HG02981 (cell line): ENCODE measurements around the gene TNS2.
A peak's percentile ranks its signal among the peaks of the same experiment; 100 is the strongest.
"Not testable (repeated sequence)": the region's sequence is repeated elsewhere in the genome, so short reads cannot be mapped to it uniquely, and the experiment has no call there.

ENCODE experiments used
- ATAC-seq: cut with Tn5 transposase; IDR thresholded peaks from one replicate; pipeline ENCODE4 v1.9.1; 2021; ENCODE audit warnings: mild to moderate bottlenecking, moderate library complexity; ENCODE audit not compliant: unreplicated experiment

TNS2 gene

DNA sequence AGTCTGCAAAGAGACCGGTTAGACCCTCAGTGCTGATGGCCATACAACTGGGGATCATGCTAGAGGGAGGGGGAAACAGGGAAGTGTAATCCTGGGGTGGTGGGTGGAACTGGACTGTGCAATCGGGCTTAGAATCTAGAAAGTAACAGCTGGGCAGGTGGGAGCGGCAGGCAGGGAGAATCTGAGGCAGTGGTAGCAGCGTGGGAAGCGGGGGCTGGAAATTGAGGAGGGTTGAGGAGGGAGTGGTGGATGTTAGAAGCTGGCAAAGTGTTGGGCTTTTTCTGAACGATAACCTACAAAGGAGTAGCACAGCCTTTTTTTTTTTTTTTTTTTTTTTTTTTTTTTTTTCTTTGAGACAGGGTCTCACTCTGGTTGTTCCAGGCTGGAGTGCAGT is 44.5 kb downstream of the TNS2 start:
- ATAC-seq = no peak

DNA sequence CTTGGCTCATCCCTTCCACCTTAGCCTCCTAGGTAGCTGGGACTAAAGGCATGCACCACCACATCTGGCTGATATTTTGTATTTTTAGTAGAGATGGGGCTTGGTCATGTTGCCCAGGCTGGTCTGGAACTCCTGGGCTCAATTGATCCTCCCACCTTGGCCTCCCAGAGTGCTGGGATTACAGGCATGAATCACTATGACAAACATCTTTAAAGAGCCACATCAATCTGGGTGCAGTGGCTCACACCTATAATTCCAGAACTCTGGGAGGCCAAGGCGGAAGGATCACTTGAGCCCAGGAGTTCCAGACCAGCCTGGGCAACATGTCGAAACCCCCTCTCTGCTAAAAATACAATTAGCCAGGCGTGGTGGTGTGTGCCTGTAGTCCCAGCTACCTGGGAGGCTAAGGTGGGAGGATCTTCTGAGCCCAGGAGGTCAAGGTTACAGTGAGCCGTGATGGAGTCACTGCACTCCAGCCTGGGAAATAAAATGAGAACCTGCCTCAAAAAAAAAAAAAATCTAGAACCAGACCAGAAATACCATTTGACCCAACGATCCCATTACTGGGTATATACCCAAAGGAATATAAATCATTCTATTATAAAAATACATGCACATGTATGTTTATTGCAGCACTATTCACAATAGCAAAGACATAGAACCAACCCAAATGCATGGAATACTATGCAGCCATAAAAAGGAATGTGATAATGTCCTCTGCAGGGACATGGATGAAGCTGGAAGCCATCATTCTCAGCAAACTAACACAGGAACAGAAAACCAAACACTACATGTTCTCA is 45.1 kb downstream of the TNS2 start:
- ATAC-seq = not testable (repeated sequence)

DNA sequence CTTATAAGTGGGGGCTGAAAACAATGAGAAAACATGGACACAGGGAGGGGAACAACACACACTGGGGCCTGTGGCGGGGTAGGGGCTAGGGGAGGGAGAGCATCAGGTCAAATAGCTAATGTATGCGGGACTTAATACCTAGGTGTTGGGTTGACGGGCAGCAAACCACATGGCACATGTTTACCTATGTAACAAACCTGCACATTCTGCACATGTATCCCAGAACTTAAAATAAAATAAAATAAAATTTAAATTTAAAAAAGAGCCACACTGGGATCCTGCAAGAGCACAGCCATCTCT is 45.7 kb downstream of the TNS2 start:
- ATAC-seq = not testable (repeated sequence)

DNA sequence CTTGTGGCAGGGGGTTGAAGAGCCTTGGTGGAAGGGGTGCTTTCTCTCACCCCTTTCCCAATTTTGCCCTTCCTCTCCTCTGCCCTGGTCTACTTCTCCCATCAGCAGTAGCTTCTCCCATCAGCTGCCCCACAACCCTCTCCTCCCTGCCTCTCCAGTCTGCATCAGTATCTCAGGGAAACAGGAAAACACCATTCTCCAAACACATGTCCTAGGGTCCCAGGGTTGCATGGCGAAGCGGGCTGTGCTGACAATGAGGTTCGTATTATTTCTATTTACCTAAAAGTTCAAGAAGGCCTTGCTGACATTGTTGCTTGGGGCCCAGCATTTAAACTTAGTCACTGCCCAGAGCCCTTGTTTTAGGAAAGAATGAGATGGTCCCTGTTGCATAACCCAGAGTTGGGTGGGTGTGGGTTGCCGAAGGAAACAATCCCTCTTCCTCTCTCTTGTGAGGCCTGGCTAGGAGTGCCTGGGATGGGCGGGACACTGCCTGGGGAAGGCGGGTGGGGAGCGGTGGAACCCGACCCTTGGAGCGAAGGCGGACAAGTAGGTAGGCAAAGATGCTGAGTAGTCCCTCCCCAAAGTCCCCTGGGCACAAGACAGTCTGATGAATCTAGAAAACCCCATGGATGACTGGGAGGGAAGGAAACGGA is 46.4 kb downstream of the TNS2 start:
- no peak for ATAC-seq

DNA sequence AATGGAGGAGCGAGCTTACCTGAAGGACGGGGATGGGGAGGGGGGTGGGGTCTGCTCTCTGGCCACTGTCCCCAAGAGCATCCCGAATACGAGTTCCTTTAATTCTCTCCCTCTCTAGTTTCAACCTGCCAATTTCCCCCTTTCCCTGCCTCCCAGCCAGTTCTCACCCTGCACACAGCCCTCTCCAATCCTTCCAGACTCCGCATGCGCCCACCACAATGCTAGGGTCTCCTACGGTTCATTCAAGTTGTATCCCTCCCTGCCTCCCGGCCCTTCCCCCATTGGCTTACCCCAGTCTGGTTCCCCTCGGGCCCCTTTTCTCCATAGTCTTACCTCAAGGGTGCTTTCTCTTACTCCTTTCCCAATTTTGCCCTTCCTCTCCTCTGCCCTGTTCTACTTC is 46.9 kb downstream of the TNS2 start:
- no peak for ATAC-seq

DNA sequence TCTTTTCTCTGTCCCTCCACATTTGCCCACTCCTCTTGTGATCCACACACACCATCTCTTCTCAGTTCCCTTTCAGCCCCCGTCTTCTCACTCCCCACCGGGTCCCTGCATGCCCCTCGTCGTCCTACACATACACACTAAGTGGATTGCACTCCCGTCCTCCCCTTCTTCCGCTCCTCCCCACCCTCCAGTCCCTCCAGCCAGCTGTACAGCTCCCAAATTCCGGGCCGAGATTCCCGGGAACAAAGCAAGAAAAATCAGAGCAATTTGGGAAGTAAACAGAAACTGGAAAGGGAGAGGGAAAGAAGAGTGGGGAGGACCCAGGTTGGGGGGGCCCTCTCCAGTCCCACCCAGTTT is 47.3 kb downstream of the TNS2 start:
- no peak for ATAC-seq

DNA sequence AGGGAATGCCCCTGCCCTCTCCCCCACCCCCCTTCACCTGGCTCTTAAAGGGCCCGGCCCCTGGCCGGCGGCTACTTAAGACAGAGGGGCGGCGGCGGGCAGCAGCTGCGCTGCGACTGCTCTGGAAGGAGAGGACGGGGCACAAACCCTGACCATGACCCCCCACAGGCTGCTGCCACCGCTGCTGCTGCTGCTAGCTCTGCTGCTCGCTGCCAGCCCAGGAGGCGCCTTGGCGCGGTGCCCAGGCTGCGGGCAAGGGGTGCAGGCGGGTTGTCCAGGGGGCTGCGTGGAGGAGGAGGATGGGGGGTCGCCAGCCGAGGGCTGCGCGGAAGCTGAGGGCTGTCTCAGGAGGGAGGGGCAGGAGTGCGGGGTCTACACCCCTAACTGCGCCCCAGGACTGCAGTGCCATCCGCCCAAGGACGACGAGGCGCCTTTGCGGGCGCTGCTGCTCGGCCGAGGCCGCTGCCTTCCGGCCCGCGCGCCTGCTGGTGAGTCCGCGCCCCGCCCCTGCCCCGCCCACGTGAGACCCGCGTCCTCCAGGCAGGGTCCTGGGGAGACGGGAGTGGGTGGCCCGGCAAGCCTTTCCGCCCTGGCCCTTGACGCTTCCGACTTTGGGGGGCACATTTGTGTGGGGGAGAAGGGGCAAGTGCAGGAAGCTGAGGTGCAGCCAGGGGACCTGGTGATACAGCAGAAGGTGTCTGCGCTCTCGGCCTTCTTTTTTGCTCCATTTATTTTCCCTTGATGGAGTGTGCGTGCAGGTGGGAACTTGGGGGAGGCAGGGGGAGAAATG is 47.9 kb downstream of the TNS2 start, which contains the start of gene IGFBP6:
IGFBP6 (plus strand) TSS at position 104 of the 790 bp plus-strand sequence; CDS start at position 155, 51 bp downstream.
- ATAC-seq = no peak

DNA sequence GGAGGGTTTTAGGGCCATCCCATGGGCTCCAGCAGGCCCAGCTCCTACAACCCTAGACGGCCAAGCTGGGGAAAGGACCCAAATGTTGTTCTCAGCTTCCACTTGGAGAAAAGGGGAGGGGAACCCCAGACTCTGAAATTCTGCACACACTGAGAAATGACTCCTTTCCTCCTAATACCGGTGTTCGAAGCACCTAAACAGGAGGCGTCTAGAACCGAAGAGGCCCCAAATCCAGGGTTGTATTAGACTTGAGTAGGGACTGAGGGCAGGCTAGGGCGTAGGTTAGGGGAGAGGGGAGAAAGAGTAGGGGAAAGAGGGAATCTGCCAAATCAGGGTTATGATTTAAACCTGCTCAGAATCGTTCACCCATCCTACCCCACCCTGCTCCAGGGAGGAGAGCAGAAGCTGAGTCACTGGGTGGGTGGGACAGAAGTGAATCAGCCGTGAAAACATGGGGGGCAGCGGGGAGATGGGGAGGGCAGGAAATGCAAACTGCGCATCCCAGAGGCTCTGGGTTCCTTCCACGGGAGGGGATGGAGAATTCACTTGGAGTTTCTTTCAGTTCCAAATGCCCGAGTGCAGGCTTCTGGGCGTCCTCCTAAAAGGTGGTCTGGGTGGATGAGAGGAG is 48.6 kb downstream of the TNS2 start:
- ATAC-seq = no peak

DNA sequence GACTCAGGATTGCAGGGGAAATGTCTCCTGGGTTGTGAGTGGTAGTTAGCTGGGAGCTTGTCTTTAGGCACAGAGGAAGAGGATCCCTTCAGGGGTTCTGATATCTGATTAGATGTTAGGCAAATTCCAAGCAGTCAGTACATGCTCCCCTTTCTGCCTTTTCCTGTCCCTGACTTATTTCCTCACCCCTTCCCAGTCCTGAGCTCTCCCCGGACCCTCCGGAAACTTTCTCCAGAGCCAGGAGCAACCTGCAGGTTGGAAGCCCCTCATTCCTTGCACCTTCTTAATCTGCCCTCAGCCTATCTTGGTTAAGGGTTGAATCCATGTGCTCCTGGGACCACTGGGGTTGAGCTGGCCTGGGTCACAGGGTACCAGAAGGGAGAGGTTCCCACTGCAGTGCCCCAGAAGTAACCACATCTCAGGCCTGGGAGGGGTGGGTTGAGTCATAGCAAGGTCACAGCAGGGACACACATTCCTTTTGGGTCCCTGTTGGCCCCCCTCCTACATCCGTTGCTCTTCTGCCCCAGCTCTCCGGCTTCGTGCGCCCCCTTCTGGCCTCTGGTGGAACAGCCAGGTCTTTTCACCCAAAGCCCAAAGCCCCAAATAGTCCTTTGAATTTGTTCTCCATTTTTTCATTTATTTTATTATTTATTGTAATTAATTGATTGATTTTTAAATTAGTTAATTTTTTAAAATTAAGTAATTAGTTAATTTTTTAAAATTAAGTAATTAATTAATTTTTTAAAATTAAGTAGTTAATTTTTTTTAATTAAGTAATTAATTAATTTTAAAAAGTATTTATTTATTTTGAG is 49.4 kb downstream of the TNS2 start:
- ATAC-seq = no peak

DNA sequence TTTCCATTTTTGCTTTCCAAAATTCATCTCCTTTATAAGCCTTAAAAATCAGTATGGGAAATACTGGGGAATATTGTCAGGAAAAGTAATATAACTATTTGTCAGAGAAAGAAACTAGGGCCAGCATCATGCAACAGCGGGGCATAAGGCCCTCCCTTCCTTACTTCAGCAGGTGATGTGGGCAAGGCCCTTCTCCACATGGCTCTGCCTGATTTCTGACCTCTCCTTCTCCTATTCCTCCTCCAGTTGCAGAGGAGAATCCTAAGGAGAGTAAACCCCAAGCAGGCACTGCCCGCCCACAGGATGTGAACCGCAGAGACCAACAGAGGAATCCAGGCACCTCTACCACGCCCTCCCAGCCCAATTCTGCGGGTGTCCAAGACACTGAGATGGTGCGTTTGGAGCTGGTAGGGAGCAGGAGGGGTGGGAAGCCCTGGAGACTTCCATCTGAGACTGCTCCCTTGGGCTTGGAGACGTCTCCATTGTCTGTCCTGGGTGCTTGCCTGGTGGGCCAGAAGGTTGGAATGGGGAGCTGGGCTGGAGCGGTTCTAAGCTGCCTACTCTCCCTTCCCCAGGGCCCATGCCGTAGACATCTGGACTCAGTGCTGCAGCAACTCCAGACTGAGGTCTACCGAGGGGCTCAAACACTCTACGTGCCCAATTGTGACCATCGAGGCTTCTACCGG is 50.7 kb downstream of the TNS2 start:
- no peak for ATAC-seq

DNA sequence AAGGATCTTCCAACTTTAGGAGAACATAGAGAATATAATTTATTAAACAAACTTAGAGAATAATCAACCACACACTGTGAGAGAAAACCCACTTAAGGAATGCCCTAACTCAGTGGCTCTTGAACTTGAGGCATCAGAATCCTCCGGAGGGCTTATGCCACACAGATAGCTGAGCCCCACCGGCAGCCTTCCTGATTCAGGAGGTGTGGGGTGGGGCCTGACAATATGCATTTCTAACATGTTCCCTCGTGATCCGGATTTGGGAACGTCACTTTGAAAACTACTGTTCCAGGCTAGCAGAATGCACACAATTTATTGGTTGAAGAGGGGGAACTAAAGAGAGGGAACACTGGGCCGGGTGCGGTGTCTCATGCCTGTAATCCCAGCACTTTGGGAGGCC is 51.4 kb downstream of the TNS2 start:
- ATAC-seq = no peak

DNA sequence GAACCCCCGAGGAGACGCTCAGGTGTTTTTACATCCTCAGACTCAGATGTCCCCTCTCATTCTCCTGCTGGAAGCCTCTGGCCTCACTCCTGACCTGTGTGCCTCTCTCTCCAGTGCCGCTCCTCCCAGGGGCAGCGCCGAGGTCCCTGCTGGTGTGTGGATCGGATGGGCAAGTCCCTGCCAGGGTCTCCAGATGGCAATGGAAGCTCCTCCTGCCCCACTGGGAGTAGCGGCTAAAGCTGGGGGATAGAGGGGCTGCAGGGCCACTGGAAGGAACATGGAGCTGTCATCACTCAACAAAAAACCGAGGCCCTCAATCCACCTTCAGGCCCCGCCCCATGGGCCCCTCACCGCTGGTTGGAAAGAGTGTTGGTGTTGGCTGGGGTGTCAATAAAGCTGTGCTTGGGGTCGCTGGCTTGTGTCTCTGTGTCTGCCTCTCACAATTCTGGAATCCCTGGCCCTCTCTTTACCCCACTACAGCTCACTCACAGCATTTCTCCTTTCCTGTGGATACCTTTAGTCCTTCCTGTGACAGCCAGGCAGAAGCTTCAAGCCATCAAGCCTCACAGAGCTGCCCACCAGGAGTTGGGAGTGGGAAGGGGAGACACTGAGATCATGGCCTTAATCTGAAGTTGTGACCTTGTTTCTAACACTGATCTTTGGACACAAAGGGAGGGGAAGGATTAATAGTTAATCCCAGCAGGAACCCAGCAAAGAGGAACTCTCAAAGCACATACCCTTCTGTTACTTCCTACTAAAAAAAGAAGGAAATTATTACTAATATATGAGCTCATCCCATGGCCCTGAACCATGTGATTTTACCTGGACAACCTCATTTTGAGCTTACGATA is 52.3 kb downstream of the TNS2 start:
- ATAC-seq = no peak

DNA sequence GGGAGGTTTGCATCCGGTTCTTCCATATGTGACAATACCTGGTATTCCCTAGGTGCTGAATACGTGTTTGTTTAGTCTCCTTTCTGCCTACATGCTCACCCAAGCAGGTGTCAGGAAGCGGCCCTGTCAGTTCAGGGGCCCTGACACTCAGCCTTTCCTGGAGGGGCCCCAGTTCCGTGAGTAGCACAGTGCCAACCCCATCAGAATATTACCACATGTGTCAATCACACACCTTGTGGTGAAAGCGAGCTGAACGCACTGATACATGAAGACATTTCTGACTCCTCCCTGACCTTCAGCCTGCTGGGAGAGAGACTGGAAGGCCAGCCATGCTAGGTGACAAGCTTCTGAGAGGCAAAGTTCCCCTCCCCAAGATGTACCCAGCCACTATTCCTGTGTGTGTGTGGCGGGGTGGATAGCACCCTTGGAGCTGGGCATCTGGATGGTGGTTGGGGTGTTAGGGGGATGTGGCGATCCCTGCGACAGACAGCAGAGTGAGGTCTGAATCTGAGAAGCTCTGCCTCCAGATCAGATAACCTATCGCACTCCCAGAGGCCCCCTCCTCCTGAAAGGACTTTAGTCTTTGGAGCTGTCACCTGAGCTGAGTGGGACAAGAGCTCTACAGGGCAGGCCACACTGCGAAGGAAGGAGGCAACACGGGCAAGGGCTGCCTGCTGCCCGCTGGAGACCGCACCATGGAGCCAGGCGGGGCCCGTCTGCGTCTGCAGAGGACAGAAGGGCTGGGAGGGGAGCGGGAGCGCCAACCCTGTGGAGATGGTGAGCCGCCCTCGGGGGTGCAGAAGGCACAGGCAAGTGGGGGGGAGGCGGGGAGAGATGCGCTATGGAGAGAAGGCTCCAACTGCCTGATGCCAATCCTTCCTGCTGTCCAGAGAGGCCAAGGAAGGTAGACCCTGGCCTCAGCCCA is 53.3 kb downstream of the TNS2 start, which contains the start of gene SOAT2:
SOAT2 (plus strand) TSS at position 604 of the 925 bp plus-strand sequence; CDS start at position 696, 92 bp downstream.
- ATAC-seq = peak; percentile 66

DNA sequence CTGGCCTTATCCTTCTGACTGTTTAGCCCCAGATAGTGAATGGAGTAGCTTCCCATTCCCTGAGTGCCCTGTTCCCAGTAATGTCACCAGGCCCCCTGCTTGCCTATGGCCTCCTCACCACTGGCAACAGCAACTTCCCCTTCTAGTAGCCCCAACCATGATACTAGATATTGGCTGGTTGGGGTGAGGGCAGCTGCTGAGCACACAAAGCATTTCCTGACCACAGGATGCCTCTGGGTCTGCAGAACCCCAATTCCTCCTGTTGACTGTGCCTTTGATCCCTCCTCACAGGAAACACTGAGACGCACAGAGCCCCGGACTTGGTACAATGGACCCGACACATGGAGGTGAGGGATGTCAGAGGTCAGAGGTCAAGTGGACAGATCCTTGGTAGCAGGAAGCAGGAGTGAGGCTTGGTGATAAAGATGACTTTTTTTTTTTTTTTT is 54.0 kb downstream of the TNS2 start:
- no peak for ATAC-seq

DNA sequence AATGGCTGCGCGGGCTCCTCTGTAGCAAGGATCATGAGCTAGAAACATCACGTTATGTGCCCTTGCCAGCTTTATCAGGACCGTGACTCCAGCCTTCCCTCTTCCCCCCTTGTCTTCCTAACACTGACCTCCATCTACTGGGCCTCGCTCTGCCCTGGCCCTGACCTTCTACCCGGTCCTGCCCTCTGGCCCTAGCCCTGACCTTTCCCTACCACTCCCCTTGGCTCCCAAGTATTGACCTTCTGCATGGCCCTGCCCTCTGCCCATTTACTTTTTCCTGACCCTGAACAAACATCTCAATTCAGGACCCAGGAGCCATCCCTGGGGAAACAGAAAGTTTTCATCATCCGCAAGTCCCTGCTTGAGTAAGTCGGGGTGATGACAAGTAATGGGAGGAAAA is 55.4 kb downstream of the TNS2 start:
- ATAC-seq = no peak

DNA sequence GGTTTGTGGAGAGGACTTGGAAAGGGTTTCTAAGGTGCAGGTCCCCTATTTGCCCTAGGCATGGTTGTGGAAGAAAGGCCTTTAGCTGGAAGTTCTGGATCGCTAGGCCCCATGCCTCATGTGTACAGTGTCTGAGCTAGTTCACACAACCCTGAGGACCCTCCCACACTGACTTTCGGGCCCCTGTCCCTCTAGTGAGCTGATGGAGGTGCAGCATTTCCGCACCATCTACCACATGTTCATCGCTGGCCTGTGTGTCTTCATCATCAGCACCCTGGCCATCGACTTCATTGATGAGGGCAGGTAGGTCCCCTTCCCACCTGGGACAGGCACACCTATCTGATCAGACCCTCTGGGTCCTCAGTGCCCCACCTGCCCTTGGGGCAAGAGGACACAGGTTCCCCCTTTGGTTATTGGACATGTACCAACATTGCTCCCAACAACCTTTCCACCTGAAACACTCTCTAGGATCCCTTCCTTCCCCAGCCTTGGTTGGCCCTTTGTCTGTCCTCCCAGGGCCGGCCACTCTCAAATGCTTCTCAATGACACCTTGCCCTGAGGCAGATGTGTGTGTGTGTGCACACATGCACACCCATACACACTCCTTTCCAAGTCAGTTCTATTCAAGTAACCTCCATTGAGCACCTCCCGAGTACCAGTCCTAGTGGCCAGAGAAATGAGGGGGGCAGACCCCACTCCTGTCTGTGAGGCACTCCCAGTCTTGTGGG is 56.0 kb downstream of the TNS2 start:
- ATAC-seq = no peak

DNA sequence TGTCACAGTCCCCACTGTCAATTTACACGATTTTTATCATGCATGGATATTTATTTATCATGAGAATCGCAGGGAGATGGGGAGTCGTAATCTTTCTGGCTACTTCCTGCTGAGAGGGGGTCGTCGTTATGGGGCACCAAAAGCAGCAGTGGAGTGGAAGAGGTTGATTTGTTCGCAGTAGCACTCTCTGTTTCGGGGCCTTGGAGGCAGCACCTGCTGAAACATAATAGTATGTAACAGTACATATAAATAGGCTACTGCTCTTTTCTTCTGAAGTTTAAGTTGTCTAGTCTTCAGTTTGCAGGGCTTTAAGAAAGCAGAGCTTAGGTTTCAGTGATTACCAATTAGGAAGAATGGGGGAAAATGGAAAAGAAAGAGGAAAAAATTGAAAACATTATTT is 57.3 kb downstream of the TNS2 start:
- no peak for ATAC-seq
